ENCODE data around the gene CAMKMT.

Gene CAMKMT

DNA sequence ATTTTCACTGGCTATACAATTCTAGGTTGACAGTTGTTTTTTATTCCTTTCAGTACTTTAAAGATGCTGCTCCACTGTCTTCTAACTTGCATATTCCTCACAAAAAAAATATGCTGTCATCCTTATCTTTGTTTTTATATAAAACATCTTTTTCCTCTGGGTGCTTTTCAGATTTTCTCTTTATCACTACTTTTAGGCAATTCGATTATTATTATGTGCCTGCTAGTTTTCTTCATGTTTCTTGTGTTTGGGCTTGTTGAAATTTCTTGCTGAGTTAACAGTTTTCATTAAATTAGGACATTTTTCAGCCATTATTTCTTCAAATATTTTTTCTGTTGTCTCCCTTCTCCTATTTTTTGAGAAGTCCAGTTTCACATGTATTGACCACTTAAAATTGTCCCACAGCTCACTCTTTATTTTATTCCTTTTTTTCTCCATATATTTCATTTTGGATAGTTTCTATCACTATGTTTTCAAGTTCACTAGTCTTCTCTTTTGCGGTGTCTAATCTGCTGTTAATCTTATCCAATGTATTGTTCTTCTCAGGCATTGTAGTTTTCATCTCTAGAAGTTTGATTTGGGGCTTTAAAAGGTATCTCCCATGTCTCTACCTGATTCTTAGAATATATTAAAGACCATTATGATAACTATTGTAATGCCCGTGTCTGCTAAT lies 374.7 kb downstream of the CAMKMT start:
- no peak overlapping the region for H3K4me3 ChIP-seq (ENCODE audit: low read depth, low read length)
- TF ChIP-seq, protein P1, sequence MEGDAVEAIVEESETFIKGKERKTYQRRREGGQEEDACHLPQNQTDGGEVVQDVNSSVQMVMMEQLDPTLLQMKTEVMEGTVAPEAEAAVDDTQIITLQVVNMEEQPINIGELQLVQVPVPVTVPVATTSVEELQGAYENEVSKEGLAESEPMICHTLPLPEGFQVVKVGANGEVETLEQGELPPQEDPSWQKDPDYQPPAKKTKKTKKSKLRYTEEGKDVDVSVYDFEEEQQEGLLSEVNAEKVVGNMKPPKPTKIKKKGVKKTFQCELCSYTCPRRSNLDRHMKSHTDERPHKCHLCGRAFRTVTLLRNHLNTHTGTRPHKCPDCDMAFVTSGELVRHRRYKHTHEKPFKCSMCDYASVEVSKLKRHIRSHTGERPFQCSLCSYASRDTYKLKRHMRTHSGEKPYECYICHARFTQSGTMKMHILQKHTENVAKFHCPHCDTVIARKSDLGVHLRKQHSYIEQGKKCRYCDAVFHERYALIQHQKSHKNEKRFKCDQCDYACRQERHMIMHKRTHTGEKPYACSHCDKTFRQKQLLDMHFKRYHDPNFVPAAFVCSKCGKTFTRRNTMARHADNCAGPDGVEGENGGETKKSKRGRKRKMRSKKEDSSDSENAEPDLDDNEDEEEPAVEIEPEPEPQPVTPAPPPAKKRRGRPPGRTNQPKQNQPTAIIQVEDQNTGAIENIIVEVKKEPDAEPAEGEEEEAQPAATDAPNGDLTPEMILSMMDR (IDR thresholded peaks at IDR 0.05; ENCODE audit: low read depth, low read length), result no peak
- no peak for DNase-seq (ENCODE audit: low read depth, low spot score)
- in situ Hi-C loops (cut with HindIII; ENCODE audit: low sequenced_read_pairs), result no loop called here

DNA sequence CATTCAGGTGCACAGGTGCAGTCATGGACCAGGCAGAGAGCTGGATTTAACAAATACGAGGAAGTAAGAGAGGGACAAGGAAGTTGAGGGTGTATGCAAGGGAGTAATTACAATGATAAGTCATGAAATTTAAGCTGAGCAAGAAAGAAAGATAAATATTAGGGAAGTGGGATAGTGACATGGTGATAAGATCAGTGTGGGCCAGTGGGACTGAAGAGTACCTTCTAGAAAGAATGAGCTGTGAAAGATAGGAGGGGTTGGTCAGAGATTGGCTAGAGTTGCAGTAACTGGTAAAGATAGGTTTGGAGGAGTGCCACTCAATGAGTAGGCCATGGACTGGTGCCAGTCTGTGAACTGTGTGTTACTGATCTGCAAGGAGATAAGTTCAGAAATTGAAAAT lies 378.9 kb downstream of the CAMKMT start:
- in situ Hi-C loops (cut with HindIII; ENCODE audit: low sequenced_read_pairs), result no loop called here
- no peak for DNase-seq (ENCODE audit: low read depth, low spot score)
- TF ChIP-seq, protein P1 (IDR thresholded peaks at IDR 0.05; ENCODE audit: low read depth, low read length), result no peak
- no peak overlapping the region for H3K4me3 ChIP-seq (ENCODE audit: low read depth, low read length)

DNA sequence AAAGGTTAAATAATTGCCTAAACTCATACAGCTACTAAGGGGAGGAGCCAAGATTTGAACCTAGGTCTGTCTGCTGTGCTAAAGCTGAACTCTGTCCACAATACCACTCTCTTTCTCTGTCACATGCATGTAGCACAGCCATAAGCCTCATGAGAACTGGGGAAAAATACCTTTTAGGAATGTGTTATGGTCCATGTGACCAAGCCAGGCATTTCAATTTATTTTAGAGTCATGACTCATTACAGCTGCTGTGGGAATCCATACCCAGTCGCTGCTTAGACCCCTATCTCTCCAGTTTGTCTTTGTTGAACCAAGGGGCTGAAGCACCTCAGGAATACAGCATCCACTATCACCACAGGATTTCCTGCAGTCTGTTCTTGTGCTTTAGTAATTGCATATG lies 379.8 kb downstream of the CAMKMT start:
- TF ChIP-seq, protein P1 (IDR thresholded peaks at IDR 0.05; ENCODE audit: low read depth, low read length), result no peak

DNA sequence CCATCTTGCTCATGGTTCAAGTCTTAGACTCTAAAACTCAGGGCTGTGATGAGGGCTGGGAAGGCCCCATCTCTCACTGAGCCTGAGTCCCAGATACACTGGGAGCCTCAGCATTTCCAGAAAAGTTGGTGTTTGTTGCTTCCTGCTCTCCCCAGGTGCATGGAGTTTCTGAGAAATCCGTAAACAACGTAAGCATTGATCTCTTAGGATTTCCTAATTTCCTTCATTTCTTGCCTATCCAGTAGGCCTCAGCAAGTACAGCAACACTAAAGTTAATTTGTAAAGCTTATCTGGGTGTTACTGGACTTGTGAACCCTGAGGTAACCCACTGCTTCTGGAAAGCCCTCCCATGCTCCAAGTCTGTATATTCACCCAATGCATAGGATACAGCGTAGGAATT lies 380.3 kb downstream of the CAMKMT start:
- no peak overlapping the region for H3K4me3 ChIP-seq (ENCODE audit: low read depth, low read length)
- no peak for DNase-seq (ENCODE audit: low read depth, low spot score)
- TF ChIP-seq, protein P1 (IDR thresholded peaks at IDR 0.05; ENCODE audit: low read depth, low read length), result no peak
- in situ Hi-C loops (cut with HindIII; ENCODE audit: low sequenced_read_pairs), result no loop called here

More for the DNA sequence above, 379.8 kb downstream of the CAMKMT start:
- DNase-seq (ENCODE audit: low read depth, low spot score), result no peak
- H3K4me3 ChIP-seq (ENCODE audit: low read depth, low read length), result no peak overlapping the region
- in situ Hi-C loops (cut with HindIII; ENCODE audit: low sequenced_read_pairs), result no loop called here

DNA sequence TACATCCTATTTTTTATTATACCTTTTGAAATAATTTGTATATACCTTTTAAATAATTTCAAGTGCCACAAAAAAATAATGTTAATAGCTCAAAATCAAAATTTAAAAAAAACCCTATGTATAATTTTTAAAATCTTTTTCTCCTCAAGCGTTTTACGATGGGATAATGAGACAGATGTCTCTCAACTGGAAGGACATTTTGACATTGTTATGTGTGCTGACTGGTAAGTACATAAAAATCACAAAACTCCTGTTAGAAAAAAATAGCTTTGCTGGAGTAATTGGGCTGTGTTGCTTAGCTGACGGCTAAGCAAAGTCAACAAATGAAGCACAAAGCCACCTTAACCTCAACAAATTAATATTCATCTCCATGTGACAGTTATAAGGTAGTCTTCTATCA lies 381.7 kb downstream of the CAMKMT start:
- TF ChIP-seq, protein P1 (IDR thresholded peaks at IDR 0.05; ENCODE audit: low read depth, low read length), result no peak
- in situ Hi-C loops (cut with HindIII; ENCODE audit: low sequenced_read_pairs), result no loop called here

DNA sequence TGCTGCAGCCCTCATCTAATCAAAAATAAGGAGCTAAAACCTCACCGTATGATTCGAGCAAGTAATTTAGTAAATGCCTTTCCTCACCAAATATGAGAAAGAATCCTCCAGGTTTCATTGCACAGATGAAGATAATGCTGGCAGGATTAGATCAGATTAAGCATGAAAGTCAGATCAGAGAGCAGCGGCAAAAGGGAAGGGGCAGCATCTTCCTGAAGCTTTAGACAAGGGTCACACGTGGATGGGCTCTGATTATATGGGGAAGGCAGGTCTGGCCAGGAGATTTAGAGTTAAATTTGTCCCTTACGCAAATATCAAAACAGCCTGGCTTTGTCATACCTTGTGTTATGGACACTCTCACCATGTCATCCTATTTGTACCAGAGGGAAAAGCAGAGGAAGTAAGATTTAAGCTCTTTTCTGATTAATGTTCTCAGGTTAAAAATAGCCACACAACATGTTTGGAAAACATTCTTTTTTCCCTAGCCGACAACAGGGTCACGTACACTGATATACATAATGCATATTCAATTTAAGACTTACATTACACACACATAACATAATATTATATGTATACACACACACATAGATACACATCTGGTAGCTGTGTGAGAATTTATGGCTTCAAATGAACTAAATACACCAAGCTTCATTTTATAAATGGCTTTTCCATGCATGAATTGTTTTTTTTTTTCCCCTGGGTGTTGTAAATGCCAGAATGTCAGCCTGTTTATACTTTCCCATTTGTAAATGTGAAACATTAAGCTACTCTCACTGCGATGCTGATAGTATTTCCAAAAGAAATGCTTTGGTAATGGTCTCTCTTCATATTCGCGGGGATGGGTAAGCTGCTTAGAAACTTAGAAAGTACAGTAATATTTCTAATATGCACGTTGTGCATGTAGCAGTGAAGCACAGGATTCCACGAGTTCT lies 383.5 kb downstream of the CAMKMT start:
- TF ChIP-seq, protein P1 (IDR thresholded peaks at IDR 0.05; ENCODE audit: low read depth, low read length), result no peak
- in situ Hi-C loops (cut with HindIII; ENCODE audit: low sequenced_read_pairs), result no loop called here

More for the DNA sequence above, 381.7 kb downstream of the CAMKMT start:
- no peak for DNase-seq (ENCODE audit: low read depth, low spot score)
- no peak overlapping the region for H3K4me3 ChIP-seq (ENCODE audit: low read depth, low read length)

More for the DNA sequence above, 383.5 kb downstream of the CAMKMT start:
- H3K4me3 ChIP-seq (ENCODE audit: low read depth, low read length), result no peak overlapping the region
- no peak for DNase-seq (ENCODE audit: low read depth, low spot score)

All from astrocyte of the spinal cord (primary cell).